HG02610 (cell line): Measurements from ENCODE around the gene PANX1.
"Not testable (repeated sequence)": the region's sequence is repeated elsewhere in the genome, so short reads cannot be mapped to it uniquely, and the experiment has no call there.

Experiments used
- ATAC-seq: cut with Tn5 transposase; IDR thresholded peaks from one replicate; pipeline ENCODE4 v1.9.1; 2021; ENCODE audit warnings: mild to moderate bottlenecking, moderate library complexity; ENCODE audit not compliant: unreplicated experiment

The PANX1 gene, protein sequence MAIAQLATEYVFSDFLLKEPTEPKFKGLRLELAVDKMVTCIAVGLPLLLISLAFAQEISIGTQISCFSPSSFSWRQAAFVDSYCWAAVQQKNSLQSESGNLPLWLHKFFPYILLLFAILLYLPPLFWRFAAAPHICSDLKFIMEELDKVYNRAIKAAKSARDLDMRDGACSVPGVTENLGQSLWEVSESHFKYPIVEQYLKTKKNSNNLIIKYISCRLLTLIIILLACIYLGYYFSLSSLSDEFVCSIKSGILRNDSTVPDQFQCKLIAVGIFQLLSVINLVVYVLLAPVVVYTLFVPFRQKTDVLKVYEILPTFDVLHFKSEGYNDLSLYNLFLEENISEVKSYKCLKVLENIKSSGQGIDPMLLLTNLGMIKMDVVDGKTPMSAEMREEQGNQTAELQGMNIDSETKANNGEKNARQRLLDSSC

DNA sequence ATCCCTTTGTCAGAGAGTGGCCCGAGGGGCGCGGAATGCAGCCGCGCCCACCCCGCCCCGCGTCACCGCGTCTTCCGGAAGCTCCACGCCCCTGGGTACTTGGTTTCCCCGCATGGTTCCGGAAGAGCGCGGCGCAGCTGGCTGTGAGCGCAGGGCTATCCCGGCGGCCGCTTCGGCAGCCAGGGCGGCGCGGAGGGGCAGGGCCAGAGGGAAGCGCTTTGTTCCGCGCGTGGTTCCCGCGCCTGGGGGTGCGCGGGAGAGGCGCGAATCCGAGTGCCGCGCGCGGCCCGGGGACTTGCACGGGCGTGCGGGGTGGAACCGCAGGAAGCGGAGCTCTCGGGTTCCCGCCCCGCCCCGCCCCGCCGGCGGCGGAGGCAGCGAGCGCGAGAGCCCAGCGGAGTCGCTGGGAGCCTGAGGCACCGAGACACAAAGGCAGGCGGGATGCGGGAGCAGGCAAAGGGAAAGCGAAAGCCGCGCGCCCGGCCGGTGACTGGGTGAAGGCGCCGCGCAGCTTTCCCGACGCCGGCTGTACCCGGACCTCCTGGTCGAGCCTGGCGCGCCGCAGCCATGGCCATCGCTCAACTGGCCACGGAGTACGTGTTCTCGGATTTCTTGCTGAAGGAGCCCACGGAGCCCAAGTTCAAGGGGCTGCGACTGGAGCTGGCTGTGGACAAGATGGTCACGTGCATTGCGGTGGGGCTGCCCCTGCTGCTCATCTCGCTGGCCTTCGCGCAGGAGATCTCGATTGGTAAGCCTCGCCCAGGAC lies at the start of gene PANX1:
TSS of gene PANX1 (plus strand) at position 96 of the 766 bp plus-strand sequence. CDS start at position 568, 472 bp downstream.
- peak; percentile 89 for ATAC-seq

DNA sequence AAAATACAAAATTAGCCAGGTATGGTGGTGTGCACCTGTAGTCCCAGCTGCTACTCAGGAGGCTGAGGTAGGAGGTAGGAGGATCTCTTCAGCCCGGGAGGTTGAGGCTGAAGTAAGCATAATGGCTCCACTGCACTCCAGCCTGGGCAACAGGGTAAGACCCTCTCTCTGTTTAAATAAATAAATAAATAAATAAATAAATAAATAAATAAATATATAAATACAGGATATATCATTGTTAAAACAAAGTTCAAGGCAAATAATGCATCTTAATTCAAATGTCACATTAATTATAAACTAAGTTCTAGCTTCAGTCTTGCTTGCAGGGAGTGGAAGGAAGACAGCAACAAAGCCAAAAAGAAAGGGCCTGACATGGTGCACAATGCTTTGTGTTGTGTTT lies 44.5 kb upstream of the PANX1 start:
- ATAC-seq, result no peak

DNA sequence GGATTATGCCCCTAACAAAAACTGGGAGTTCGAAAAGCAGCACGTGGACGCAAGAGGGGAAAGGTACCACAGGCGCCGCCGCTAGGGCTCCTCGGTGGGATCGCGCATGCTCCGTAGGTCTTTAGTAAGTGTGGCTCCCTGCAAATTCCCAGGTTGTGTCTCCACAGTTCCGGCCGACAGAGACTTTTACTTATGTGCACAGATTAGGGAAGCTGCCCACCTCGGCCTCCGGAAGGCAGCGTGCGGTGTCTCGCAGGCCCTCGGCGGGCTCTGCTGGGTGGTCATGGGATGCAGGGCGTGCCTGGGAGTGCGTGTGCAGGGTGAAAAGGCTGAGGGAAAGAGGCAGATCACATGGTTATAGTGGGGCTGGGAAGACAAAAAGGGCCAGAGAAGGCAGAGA lies 39.7 kb upstream of the PANX1 start:
- no peak for ATAC-seq

DNA sequence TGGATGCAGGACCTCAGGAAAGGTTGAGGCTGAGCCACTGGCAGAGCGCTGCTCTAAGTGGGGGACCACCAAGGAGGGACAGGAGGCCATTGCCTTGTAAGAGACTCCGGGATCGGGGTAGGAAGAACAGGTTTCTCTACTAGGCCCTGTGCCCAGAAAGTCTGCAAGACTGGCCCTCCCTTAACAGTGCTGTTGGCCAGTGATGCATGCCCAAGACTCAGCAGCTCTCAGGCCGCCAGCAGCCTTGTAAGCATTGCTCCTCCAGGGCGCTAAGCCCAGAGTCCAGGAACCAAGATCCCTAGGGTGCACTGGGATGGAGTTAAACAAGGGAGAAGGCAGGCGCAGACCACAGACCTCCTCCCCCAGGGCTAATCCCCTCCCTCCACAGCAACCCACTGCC lies 39.3 kb upstream of the PANX1 start:
- ATAC-seq, result no peak

DNA sequence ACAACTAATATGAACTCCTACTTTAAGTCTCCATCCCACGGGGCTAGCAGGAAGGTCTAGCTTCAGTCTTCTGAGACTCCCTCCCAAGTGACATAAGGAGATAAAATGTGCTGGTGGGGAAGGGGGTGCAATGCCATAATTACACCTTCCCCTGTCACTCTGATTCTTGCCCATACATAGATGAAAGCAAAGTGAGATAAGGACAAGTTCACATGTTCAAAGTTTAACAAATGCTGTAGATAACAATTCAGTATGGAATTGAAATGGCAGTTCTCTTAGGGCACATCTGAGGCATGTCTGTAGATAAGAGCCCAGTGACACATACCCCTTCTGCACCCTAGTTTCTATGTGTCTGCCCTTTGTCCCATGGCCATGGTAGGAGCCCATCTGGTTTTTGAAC lies 38.2 kb upstream of the PANX1 start:
- ATAC-seq, result no peak

DNA sequence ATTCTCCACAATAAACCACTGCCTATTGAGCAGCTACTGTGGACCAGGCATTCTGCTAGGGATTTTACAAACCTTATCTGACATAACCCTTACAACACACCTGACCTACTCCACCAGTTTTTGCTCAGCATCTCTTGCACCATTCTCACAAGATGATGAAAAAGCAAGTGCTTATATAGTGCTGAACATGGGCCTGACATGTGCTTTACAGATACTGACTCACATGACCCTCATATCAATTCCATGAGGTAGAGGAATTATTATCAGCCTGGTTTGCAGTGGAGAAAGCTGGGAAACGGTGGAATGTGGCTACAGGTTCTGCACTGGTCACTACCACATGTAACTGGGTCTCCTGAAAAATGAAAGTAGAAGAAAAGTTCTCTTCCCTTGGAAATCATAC lies 37.5 kb upstream of the PANX1 start:
- no peak for ATAC-seq

DNA sequence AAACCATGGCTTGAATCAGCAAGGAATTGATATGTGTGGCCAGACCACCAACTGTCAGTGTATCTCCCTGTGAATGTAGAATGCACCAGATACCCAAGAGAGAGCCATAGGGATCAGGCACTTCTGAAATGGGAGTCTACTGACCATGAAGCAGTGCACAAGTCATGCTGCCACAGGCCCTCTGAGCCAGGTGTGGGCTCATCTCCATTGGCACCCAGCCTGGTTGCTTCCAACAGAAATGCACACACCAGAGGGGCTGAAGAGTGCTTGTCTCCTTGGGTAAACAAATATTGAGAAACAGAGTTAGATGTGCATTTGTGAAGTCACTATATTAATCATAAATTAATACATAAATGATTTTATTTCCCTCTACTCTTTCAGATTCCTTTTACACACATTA lies 28.4 kb upstream of the PANX1 start:
- ATAC-seq, result no peak

DNA sequence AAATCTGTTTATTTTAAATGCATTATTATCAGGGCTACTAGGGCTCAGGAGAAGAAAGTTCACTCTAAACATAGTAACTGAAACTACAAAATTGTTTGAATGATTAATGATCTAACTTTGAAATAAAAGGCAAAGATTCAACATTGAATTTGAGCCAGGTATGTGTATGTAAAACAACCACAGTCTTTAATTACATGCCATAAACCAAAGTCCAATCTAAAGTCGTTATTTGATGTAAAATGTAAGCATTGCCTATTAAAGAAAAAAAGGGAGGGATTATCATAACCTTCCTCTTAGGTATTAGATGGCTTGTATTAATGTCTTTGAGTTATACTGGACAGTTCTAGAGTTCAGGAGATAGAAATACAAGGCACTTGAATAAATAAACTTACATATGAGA lies 25.2 kb upstream of the PANX1 start:
- no peak for ATAC-seq

DNA sequence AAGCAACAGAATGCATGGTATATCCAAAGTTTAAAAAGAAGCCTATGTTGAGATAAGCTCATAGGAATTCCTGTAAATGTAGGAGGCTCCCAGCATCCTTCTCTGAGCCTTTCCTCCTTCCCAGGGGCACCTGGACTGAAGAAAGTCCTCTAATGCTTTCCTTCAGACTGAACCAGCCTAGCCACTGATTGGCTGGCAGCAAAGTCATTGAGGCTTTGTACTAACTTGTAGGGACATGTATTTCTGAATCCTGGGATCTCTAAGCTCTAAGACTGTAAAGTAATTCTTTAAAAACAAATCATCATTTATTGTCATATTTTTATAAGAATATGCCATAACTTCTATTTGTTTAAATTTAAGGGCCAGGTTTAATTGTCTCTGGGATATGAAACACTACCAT lies 23.9 kb upstream of the PANX1 start:
- ATAC-seq, result no peak

DNA sequence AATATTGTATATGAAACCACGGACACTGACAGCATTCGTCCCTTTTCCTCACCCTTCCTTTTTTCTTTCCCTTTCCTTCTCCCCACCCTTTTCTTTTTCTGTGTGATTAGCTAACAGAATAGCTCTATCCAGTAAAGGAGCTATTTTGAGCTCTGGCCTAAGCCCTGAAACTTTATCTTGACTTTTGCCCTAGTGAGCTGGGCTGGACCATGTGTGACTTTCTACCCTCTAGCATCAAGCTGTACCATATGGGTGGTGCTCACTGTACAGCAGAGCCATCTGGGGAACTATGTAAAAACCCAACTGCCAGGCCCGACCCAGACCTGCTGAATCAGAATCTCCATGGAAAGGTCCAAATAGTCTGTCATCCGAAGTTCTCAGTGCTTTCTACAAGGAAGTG lies 21.9 kb upstream of the PANX1 start:
- ATAC-seq, result no peak

DNA sequence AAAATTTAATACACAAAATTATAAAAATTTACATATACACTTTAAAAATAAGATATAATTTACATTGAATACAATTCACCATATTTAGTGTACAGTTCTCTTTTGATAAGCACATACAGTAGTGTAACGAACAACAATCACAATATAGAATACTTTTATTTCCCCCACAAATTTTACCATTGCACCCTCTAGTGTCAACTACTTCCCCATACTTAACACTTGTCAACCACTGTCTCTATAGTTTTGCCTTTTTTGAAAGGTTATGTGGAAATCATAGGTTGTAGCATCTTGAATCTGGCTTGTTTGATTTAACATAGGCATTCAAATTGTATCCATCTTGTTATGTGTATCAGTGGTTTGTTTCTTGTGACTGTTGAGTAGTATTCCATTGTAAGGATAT lies 21.3 kb upstream of the PANX1 start:
- no peak for ATAC-seq

DNA sequence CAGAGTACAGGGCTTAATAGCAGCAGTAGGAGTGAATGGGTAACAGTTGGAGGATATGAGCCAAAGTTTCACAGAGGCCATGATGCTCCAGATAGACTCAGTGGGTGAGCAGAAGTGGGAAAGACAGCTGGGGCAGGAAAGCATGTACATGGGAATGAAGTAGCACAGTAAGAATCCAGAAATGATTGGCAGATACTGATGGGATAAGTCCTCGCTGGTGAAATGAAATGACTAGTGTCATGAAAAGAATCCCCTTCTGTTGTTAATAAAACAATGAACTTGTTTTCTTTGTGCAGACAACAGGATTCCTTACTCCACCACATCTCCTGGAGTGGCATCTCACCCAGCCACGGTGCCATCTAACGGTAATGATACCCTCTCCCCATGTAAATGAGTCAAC lies 17.4 kb upstream of the PANX1 start:
- ATAC-seq, result no peak

DNA sequence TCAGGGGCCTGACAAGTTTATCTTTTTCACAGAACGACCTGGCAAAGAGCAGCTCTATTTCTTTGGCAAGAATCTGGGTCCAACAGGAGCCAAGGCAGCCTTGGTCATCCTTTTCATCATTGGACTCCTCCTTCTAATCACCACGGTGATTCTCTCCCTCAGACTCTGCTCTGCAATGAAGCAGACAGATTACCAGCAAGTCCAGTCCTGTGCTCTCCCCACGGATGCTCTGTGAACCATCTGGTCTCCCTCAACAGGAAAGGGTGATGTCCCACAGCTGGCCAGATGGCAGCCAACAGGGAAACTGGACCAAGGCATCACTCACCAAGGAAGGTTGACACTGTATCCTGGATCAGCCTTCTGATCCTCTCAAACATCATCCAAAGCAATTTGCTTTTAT lies 17.0 kb upstream of the PANX1 start:
- no peak for ATAC-seq

DNA sequence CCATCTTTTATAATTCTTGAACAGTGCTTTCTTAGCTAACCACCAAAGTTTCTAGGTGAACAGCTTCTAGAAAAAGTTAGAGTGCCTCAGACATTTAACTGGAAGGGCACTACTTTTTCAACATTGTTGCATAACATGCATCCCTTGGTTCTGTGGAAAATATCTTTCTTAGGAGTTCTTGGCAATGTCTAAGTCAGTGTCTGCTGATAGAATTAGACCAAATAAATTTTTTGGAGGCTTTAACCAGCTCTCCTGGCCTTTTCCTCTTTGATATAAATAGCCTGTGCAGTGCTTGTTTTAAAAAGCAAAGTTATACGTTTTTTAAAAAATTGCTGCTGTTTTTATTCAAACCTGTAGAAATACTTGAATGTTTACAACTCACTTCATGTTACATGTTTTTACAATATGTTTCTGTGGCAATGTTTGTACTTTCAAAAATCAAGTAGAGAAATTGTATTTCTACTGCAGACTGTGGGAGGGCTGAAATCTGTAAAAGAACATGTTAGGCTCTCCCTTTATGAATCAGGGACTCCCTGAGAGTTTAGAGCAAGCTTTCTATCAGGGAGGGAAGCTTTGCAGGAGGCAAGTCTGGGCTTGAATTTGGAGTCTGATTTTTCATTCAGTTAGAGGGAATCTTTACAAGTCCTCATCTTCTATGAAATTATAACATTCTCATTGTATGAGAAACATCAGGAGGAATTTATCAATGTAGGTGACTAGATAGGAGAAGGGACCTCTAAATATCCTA lies 16.3 kb upstream of the PANX1 start:
- ATAC-seq, result no peak

DNA sequence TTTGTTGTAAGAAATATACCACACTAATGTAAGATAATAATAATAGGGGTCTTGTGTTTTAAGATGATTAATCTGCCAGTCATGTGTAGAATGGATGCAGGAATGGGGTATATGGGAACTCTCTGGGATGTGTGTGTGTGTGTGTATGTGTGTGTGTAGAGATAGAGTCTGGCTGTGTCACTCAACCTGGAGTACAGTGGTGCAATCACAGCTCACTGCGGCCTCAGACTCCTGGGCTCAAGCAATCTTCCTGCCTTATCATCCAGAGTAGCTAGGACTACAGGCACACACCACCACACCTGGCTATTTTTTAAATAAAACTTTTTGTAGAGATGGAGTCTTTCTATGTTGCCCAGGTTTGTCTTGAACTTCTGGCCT lies 11.5 kb upstream of the PANX1 start:
- ATAC-seq, result no peak

DNA sequence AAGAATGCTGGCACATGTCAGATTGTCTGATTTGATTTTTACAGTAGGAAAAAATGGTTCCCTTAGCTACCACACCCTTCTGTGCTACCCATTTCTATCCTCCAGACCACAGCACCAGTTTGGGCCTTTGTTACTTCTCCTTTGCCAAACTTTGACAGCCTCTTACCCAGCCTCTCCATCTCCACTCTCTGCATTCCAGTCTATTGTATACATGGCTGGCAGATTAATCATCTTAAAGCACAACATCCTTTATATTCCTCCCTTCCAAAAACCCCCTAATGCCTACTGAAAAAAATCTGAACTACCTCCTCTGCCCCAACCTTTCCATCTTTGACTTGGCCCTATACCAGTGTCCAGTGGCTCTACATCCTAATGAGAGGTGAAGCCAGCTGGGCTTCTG lies 10.8 kb upstream of the PANX1 start:
- no peak for ATAC-seq

DNA sequence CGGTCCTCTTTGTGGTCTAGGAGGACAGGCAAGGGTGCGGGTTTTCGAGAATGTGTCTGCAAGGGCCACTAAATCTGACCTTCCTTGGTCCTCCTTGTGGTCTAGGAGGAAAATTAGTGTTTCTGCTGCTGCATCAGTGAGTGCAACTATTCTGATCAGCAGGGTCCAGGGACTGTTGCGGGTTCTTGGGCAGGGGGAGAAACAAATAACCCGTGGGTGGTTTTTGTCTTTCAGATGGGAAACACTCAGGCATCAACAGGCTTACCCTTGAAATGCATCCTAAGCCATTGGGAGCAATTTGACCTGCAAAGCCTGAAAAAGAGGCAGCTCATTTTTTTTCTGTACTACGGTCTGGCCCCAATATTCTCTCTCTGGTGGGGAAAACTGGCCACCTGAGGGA lies 9.0 kb upstream of the PANX1 start:
- not testable (repeated sequence) for ATAC-seq

DNA sequence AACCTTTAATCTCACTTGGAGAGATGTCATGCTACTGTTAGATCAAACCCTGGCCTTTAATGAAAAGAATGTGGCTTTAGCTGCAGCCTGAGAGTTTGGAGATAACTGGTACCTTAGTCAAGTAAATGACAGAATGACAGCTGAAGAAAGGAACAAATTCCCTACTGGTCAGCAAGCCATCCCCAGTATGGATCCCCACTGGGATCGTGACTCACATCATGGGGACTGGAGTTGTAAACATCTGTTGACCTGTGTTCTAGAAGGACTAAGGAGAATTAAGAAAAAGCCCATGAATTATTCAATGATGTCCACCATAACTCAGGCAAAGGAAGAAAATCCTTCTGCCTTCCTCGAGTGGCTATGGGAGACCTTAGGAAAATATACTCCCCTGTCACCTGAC lies 8.1 kb upstream of the PANX1 start:
- ATAC-seq, result not testable (repeated sequence)

DNA sequence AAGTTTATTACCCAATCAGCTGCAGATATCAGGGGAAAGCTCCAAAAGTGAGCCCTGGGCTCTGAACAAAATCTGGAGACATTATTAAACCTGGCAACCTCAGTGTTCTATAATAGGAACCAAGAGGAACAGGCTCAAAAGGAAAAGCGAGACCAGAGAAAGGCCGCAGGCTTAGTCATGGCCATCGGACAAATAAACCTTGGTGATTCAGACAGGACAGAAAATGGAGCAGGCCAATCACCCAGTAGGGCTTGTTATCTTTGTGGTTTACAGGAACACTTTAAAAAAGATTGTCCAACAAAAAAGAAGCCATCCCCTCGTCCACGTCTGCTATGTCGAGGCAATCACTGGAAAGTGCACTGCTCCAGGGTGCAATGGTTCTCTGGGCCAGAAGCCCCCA lies 7.7 kb upstream of the PANX1 start:
- no peak for ATAC-seq

DNA sequence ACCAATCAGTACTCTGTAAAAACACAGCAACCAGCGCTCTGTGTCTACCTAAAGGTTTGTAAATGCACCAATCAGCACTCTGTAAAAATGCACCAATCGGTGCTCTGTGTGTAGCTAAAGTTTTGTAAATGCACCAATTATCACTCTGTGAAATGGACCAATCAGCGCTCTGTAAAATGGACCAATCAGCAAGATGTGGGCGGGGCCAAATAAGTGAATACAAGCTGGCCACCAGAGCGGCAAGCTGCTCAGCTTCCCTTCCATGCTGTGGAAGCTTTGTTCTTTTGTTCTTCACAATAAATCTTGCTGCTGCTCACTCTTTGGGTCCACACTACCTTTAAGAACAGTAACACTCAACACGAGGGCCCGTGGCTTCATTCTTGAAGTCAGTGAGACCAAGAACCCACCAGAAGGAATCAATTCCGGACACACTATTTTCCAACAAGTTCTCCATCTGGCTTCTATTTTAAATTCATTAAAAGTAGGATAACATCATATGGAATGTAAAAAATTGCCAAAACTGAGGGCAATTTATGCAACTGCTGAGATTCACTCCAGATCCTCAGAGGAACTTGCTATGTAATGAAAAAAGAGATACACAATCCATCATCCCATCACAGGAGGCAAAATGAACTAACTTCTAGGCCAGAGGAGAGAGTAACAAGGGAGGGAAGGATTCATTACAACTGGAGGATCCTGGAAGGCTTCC lies 3.1 kb upstream of the PANX1 start:
- no peak for ATAC-seq

DNA sequence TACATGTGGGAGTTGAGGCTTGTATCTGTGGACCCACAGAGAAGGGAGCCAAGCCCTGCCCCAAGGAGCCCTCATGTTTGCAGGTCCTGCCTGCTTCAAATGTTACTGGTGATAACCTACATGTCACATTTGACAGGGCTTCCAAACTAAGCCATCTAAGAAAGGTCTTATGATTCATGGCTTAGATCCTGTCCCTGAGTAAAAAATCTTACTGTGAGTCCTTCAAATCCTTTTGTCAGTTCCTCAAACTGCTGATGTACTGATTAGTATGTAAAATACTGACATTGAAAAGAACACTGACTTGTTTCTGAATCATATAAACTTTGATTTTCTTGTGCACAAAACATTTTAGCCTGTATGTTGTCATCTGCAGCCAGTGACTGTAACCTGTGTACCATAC lies 1.0 kb upstream of the PANX1 start:
- no peak for ATAC-seq
